GM23338 (cell line): ENCODE measurements around the gene SLC16A9. TPM values are rescaled to one million over a fixed set of nuclear protein-coding genes. Genes with fewer than 3 reads are reported as not detected.

Source experiments
- ZNF462 ChIP-seq: fragments of 250-450 bp; sonication (Bioruptor Pico); IDR thresholded peaks from 2 replicates; pipeline ENCODE4 v1.5.0; 2020; ENCODE audit warnings: mild to moderate bottlenecking, moderate library complexity
- polyA plus RNA-seq: library from polyadenylated mRNA; unstranded; fragments of >200 nt; fragmentation: Nextera tagmentation; extraction: Ambion mirVana; gene quantifications from 2 replicates; pipeline ENCODE4 v1.2.1, GENCODE V29; 2016
- total RNA-seq: library from RNA; depleted of rRNA; stranded (reverse); fragments of >200 nt; shearing (Covaris generic); gene quantifications from 2 replicates; pipeline ENCODE4 v1.2.3, GENCODE V29; 2014
- TF ChIP-seq, protein P1 (sequence below), 2 experiments: fragments of 200-600 bp in 1 of 2; sonication (generic) in 1 of 2; conservative IDR thresholded peaks; 2 replicates each; pipeline versions ENCODE4 v1.5.1 to v1.6.1; 2016 to 2017; ENCODE audit warnings: antibody characterized with exemption in 2 of 2, low read depth in 2 of 2, mild to moderate bottlenecking in 2 of 2, moderate library complexity in 1 of 2
- TF ChIP-seq, protein P2 (sequence below): IDR thresholded peaks from one replicate; pipeline ENCODE4 v1.6.1; 2018; ENCODE audit warnings: antibody characterized with exemption; ENCODE audit not compliant: unreplicated experiment

The SLC16A9 gene
- total and polyA plus RNA-seq, 2 experiments from 2014 or later, result 6.5 to 11.4 TPM

DNA sequence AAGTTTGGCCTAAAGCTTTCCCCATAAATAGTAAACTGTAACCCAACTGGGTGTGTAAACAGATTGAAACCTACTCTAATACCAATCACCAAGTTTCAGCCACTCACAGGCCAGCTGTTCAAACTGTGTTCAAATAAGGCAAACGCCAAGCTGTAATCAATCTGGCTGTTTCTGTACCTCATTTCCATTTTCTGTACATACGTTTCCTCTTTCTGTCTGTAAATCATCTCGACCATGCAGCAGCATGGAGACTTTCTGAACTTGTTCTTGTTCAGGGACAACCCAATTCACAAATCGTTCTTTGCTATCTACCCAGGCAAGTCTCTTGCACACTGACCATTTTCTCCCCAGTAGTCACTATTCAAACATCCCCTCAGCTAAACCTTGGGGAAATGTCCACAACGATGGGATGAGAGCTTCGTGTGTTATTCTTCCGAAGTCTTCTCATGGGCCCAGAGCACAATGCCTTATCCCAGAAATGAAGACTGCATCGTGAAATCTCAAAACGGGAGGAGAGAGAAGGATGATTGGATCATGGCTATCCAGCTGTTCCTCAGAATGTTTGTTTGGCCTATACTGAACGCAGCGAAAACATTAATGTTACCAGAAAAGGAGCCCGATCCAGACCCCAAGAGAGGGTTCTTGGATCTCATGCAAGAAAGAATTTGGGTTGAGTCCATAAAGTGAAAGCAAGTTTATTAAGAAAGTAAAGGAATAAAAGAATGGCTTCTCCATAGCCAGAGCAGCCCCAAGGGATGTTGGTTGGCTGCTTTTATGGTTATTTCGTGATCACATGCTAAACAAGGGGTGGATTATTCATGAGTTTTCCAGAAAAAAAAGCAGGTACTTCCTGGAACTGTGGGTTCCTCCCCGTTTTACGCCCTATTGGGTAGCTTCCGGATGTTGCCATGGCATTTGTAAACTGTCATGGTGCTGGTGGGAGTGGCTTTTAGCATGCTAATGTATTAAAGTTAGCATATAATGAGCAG lies 86.2 kb downstream of the SLC16A9 start (continued):
- no peak for TF ChIP-seq ZNF462 (CRISPR knock-in tag)
- TF ChIP-seq, protein P1, sequence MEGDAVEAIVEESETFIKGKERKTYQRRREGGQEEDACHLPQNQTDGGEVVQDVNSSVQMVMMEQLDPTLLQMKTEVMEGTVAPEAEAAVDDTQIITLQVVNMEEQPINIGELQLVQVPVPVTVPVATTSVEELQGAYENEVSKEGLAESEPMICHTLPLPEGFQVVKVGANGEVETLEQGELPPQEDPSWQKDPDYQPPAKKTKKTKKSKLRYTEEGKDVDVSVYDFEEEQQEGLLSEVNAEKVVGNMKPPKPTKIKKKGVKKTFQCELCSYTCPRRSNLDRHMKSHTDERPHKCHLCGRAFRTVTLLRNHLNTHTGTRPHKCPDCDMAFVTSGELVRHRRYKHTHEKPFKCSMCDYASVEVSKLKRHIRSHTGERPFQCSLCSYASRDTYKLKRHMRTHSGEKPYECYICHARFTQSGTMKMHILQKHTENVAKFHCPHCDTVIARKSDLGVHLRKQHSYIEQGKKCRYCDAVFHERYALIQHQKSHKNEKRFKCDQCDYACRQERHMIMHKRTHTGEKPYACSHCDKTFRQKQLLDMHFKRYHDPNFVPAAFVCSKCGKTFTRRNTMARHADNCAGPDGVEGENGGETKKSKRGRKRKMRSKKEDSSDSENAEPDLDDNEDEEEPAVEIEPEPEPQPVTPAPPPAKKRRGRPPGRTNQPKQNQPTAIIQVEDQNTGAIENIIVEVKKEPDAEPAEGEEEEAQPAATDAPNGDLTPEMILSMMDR (conservative IDR thresholded peaks at IDR 0.05; ENCODE audit: low read depth in 2 of 2), result no peak
- TF ChIP-seq, protein P2, sequence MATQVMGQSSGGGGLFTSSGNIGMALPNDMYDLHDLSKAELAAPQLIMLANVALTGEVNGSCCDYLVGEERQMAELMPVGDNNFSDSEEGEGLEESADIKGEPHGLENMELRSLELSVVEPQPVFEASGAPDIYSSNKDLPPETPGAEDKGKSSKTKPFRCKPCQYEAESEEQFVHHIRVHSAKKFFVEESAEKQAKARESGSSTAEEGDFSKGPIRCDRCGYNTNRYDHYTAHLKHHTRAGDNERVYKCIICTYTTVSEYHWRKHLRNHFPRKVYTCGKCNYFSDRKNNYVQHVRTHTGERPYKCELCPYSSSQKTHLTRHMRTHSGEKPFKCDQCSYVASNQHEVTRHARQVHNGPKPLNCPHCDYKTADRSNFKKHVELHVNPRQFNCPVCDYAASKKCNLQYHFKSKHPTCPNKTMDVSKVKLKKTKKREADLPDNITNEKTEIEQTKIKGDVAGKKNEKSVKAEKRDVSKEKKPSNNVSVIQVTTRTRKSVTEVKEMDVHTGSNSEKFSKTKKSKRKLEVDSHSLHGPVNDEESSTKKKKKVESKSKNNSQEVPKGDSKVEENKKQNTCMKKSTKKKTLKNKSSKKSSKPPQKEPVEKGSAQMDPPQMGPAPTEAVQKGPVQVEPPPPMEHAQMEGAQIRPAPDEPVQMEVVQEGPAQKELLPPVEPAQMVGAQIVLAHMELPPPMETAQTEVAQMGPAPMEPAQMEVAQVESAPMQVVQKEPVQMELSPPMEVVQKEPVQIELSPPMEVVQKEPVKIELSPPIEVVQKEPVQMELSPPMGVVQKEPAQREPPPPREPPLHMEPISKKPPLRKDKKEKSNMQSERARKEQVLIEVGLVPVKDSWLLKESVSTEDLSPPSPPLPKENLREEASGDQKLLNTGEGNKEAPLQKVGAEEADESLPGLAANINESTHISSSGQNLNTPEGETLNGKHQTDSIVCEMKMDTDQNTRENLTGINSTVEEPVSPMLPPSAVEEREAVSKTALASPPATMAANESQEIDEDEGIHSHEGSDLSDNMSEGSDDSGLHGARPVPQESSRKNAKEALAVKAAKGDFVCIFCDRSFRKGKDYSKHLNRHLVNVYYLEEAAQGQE, result no peak
